ENCODE results near the gene DNM3.

DNA sequence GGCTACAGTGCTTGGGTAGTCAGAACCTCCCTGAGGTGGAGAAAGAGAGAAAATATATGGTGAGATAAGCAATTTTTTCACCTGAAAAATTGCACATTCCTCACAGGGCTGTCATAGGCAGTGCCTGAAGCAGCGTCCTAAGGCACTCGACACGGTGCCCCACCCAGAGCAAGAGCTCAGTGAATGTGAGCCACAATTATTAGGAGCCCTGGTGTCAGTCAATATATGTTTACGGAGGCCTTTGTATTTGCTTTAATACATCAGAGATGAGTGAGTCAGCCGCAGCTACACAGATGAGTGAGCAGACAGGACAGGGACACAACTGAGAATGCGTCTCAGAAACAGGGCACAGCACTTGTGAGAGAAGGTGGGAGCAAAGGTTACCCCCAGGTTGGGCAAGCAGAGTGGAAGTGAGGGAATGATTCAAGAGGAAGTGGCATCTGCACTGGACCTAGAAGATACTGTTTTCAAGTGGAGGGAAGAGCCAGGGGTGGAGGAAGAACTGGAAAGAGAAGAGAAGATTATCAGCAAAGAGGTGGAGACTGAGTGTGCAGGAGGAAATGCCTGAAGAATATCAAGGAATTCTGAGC, 607.8 kb downstream of the DNM3 start:
- TF ChIP-seq, protein P1, sequence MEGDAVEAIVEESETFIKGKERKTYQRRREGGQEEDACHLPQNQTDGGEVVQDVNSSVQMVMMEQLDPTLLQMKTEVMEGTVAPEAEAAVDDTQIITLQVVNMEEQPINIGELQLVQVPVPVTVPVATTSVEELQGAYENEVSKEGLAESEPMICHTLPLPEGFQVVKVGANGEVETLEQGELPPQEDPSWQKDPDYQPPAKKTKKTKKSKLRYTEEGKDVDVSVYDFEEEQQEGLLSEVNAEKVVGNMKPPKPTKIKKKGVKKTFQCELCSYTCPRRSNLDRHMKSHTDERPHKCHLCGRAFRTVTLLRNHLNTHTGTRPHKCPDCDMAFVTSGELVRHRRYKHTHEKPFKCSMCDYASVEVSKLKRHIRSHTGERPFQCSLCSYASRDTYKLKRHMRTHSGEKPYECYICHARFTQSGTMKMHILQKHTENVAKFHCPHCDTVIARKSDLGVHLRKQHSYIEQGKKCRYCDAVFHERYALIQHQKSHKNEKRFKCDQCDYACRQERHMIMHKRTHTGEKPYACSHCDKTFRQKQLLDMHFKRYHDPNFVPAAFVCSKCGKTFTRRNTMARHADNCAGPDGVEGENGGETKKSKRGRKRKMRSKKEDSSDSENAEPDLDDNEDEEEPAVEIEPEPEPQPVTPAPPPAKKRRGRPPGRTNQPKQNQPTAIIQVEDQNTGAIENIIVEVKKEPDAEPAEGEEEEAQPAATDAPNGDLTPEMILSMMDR (IDR thresholded peaks at IDR 0.05), result no peak
- TF ChIP-seq POLR2A (IDR thresholded peaks at IDR 0.05), result no peak
